Esophagus muscularis mucosa (tissue), 3 donors: ENCODE results near the gene NSD2.

Experiments used
- CTCF ChIP-seq, 3 experiments: fragments of 200-600 bp in 2 of 3; fragments of 450-650 bp in 1 of 3; sonication (generic) in 2 of 3; IDR thresholded peaks; one replicate each; pipeline ENCODE4 v1.5.1; 2017 to 2019; ENCODE audit warnings: antibody characterized with exemption in 3 of 3, mild to moderate bottlenecking in 2 of 3, moderate library complexity in 1 of 3
- POLR2AphosphoS5 ChIP-seq, 2 donors: sonication (generic); formaldehyde crosslinking; IDR thresholded peaks; one replicate each; pipeline ENCODE4 v1.6.1; 2017; ENCODE audit warnings: antibody characterized with exemption in 2 of 2

- TF ChIP-seq CTCF (IDR thresholded peaks at IDR 0.05) = no peak
- TF ChIP-seq POLR2AphosphoS5 (IDR thresholded peaks at IDR 0.05) = no peak
Observed at GRCh38 chr4:1972414-1972813, 101.2 kb downstream of the NSD2 start.
